GM19395 (cell line): Measurements from ENCODE around the gene KLHL26.

Experiments used
- ATAC-seq: cut with Tn5 transposase; IDR thresholded peaks from one replicate; pipeline ENCODE4 v1.9.1; 2021; ENCODE audit warnings: mild to moderate bottlenecking, moderate library complexity; ENCODE audit not compliant: unreplicated experiment

KLHL26 gene

GRCh38 chr19:18646535-18647370 lies 9.9 kb downstream of the KLHL26 start:
- no peak for ATAC-seq

- ATAC-seq = no peak
Measured at GRCh38 chr19:18647371-18647767, 10.5 kb downstream of the KLHL26 start.

DNA sequence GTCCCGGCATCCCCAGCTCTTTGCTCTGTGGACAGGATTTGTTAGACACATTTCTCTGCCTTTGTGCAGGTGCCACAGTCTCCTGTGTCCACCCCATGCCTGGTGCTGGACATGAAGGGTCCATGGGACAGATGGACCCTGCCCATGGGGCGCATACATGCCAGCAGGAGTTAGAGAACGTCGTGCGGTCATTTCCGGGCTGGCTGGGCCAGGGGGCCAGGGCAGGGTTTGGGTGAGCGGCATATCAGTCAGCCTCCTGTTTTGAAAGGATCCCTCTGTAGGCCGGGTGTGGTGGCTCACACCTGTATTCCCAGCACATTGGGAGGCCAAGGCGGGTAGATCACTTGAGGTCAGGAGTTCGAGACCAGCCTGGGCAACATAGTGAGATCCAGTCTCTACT lies 11.0 kb downstream of the KLHL26 start:
- ATAC-seq = no peak

DNA sequence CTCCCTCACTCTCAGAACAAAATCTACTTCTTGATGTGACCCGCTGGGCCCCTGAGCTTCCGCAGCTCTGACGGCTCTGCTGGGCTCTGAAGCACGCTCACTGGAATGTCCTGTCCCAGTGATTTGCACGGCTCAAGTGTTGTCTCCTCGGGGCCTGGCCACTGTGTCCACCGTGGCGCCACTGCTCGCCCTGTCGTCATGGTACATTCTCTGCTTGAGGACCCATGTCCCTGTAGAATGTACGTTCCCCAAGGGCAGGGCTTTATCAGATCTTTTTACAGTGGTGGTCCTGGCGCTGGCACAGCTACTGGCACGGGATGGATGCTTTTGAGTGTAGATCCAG lies 12.1 kb downstream of the KLHL26 start:
- no peak for ATAC-seq

DNA sequence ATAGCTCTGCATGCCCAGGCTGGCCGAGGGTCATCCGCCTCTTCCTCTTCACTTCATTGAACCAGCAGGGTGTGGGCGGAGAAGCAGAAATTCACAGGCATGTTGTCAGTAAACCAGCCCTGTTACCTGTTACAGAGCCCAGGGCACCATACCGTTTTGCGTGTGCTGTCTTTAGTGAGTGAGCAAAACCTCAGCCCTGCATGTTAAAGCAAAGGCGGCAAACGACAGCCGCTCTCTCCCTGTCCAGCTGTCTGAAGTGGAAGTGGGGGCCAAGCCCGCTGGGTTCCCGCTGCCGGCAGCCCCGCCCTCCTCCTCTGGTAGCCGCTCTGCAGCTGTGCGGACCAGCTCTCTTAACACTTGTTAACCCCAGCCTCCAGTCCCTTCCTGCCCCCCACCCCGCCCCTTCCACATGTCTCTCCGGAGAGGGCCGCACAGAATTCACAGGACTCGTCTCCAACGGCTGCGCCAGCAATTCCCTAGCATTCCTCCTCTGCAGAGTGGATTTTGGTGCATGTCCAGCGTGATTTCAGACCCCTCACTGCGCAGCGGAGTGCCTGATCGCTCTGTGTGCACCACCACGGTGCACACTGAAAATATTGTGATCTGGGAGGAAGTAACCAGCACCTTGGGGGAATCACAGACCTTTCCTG lies 12.7 kb downstream of the KLHL26 start:
- ATAC-seq = no peak

DNA sequence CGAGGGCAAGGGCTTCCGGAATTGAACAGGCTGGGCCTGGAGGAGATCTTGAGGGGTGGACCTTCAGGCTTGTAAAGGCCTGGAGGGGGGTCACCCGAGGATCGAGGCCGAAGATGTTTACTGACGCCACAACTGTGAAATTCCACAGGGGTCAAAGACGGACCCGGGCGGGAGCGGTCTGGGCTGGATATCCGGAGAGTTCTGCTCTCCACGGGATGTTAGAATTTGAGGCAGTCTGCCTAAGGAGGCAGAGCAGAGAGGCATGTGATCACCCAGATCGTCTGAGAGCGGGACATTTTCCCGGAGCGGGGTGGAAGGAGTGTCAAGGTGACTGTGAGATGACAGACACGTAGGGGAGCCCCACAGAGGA lies 13.2 kb downstream of the KLHL26 start:
- no peak for ATAC-seq

GRCh38 chr19:18650468-18651041 lies 13.7 kb downstream of the KLHL26 start:
- ATAC-seq = no peak

DNA sequence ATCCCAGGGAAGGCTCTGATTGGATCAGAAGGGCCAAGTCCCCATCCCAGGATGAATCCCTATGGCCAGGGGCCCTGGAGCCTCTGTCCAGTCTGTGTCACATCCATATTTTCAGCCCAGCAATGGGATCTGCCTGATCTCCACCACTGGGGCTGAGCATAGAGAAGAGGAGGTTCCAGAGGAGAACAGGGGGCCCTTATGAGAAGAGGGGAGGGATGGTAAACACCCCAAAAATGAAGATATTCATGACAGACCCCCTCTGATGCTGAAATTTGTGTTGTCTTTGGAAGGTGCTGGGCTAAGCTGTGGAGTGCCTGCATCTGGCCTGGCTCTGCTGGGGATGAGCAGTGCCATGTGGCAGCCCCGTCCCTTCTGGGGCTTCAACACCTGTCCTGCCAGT lies 14.5 kb downstream of the KLHL26 start:
- ATAC-seq = no peak

DNA sequence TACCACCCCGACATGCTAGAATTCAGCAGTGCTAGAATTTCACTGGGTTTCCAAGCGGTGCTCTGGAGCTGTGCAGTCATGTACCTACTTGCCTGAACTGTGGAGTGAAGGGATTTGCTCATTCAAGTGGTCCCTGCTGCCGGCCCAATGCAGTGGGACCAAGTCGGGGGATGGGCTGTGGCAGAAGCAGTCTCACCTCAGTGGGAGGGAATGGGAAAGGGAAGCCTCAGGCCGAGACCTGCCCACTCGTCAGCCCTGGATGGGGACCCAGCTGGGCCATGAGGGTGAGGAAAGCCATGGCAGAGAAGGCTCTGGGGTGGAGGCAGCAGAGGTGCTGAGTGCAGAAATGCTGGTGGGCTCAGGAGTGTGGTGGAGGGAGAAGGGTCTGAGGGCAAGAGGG lies 14.9 kb downstream of the KLHL26 start:
- ATAC-seq = no peak

GRCh38 chr19:18653853-18654252 lies 17.0 kb downstream of the KLHL26 start:
- no peak for ATAC-seq

- no peak for ATAC-seq
Measured at GRCh38 chr19:18654469-18654868, 17.6 kb downstream of the KLHL26 start.

DNA sequence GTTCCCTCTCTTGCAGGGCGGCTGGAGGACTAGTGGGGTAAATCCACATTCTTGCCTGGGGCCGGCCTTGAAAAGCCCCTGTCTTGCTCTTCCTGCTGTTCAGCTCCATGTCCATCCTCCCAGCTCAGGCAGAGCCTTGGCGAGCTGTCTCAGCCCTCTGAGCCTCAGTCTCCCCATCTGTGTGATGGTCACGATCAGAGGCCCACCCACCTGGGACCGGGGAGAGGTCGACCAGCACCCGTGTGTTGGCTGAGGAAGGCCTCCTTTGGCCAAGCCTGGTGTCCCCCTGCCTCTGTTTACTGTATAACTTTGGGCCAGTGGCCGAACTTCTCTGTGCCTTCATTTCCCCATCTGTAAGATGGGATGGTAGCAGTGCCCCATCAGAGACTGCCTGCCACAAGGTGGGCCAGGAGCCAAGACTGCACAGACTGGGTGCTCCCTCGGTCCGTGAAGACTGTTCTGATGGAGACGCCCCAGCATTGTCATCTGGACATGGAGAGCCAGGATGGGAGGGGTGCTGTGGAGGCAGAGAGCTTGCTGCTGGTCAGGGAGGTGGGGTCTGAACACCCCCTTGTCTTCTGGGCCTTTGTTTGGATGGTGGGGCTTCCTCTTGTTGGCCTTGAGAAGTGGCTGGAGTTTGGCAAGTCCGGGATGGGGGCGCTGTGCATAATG lies 18.5 kb downstream of the KLHL26 start:
- no peak for ATAC-seq

DNA sequence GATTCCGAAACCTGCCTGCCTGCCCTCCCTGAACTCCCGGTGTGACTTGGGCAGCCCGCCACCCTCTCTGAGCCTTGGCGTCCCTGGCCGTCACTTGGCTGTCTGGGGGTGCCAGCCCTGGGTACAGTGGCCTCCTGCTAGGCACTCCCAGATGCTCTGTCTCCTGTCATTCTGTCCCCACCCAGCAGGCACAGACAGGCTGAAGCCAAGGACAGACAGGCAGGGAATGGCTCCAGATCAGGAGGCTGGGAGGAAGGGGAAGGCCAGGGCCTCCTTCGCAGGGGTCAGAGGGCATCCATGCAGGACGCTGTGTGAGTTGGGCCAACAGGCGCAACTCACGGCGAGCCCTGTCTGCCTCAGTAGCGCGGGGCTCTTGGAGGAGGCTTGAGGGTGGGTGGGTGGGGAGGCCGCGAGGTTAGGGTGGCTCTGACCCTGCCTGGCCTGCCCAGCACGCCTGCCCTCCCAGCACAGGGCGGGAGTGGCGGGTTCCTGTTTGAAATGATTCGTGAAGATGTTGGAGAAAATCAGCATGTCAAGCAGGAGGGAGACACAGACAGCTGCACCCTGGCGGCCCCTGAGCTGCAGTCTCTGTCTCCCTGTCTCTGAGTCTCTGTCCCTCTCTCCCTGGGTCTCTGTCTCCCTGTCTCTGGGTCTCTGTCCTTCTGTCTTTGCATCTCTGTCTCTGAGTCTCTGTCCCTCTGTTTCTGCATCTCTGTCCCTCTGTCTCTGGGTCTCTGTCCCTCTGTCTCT lies 19.7 kb downstream of the KLHL26 start:
- ATAC-seq = no peak

GRCh38 chr19:18657590-18658365 lies 20.9 kb downstream of the KLHL26 start:
- no peak for ATAC-seq

GRCh38 chr19:18658366-18658855 lies 21.6 kb downstream of the KLHL26 start:
- no peak for ATAC-seq

- no peak for ATAC-seq
Measured at GRCh38 chr19:18659281-18660050, 22.6 kb downstream of the KLHL26 start.

GRCh38 chr19:18660051-18660910 lies 23.5 kb downstream of the KLHL26 start:
- ATAC-seq = no peak

DNA sequence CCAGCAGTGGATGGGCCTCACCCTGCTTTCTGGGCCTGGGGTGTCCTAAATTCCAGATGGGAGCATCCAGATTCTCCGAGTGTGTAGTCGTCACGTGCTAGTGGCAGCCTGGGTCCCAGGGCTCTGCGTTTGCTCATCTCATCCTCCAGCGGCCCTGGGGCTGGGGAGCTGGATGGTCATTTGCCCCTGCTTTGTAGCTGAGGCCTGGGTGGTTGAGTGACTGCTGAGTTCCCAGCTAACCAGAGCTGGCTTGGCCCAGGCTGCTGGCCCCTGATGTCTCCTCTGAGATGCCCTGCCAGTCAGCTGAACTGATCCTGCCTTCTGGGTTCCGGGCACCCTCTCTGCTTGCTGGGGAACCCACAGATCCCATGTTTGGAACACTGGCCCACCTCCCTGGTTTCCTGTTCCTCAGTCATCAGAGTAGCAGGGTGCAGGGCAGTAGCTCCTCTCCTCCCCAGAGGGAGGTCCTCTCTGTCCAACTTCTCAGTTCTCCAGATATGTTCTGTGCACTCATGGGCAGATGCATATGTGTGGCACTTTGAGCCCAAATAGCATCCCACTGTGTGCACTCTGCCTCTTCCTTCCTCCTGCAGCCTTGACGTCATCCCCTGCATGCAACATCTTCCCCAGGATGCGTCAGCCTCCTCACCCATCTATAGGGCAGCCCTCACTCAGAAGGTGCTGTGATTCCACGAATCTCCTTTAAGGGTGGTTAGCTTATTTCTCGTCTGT lies 24.3 kb downstream of the KLHL26 start:
- no peak for ATAC-seq
